ENCODE measurements around the gene FHL1. TPM values are rescaled to one million over a fixed set of nuclear protein-coding genes. Genes with fewer than 3 reads are reported as not detected.

Gene FHL1
- total and polyA plus RNA-seq, 2 of the 4 experiments (the other 2 are of a cell fraction), result 69.4 to 72.9 TPM

GRCh38 chrX:136156560-136157117 lies 9.3 kb downstream of the FHL1 start:
- H3K56ac ChIP-seq (ENCODE audit: extremely low read depth, insufficient read depth, low read length), result no peak overlapping the region
- in situ Hi-C loops (cut with MboI; ENCODE audit: low sequenced_read_pairs), result no loop called here
- H3K9ac ChIP-seq (ENCODE audit: low read depth, low read length), result peak overlapping the region; percentile 72; the same call in 1 of the 2 replicates
- no peak overlapping the region for H2AFZ ChIP-seq (replicated peaks; ENCODE audit: low read length, poor library complexity)
- no peaks in the 10 kb centered on the region for H3K27me3 ChIP-seq (ENCODE audit: control insufficient read depth, insufficient read depth, low read length)
- no peaks in the 10 kb centered on the region for H3K36me3 ChIP-seq (ENCODE audit: control insufficient read depth, insufficient read depth, low read length)
- no peak overlapping the region for H4K8ac ChIP-seq (ENCODE audit: low read depth in 2 of 2, low read length in 2 of 2)
- intact Hi-C loops (cut with micrococcal nuclease), result loop anchor here (10.0 kb wide), 1 partner anchor 538 kb away; no protein-coding TSS in a partner anchor
- H3K4me1 ChIP-seq (ENCODE audit: control insufficient read depth, insufficient read depth, low read length), result peaks cover 8% of the 10 kb centered on the region; the same call in 1 of the 2 replicates
- no peak overlapping the region for H3K4me3 ChIP-seq (ENCODE audit: insufficient read depth, low read depth, low read length)
- H2AK9ac ChIP-seq (replicated peaks; ENCODE audit: low read depth, low read length, poor library complexity), result no peak overlapping the region
- DNase-seq (no peak), ATAC-seq (ENCODE audit: low read depth) (no peak)
- dilution Hi-C loops (cut with HindIII; ENCODE audit: low sequenced_read_pairs, unreplicated experiment), result no loop called here
- peaks cover 3% of the 10 kb centered on the region; the same call in 1 of the 2 replicates for H4K20me1 ChIP-seq (ENCODE audit: insufficient read depth, low read length)
- no peak overlapping the region for H3K14ac ChIP-seq (replicated peaks; ENCODE audit: low read depth, low read length)
- ChIA-PET CTCF (interaction anchor here (2.4 kb wide), 1 partner anchor 128 kb away, joined by 8 read pairs; no protein-coding TSS in a partner anchor), POLR2A (ENCODE audit: unreplicated experiment) (no interaction called here)
- H3K4ac ChIP-seq (ENCODE audit: low read depth, low read length), result no peak overlapping the region
- H4K91ac ChIP-seq (ENCODE audit: insufficient read depth, low read depth, low read length), result no peak overlapping the region
- 0 out of 3 replicates have a peak overlapping the region, but pooled peaks have one; percentile 65 for H2BK15ac ChIP-seq (ENCODE audit: low read depth, low read length)
- H2BK120ac ChIP-seq (ENCODE audit: low read depth, low read length), result no peak overlapping the region
- H3K18ac ChIP-seq (ENCODE audit: low read depth, low read length), result peak overlapping the region; percentile 96; the same call in 1 of the 2 replicates
- H3K23ac ChIP-seq (ENCODE audit: low read depth, low read length), result peak overlapping the region; percentile 95; the same call in 1 of the 2 replicates
- no peak overlapping the region for H2BK20ac ChIP-seq (ENCODE audit: low read depth, low read length)
- H3K27ac ChIP-seq (ENCODE audit: insufficient read depth, low read length), result peak overlapping the region; percentile 73; the same call in 1 of the 2 replicates
- no peak overlapping the region for H2BK5ac ChIP-seq (ENCODE audit: low read depth, low read length, poor library complexity, severe bottlenecking)
- H4K5ac ChIP-seq (ENCODE audit: low read depth, low read length), result no peak overlapping the region
- peak overlapping the region; percentile 94 for H3K4me2 ChIP-seq (ENCODE audit: low read depth, low read length)
- WGBS, 2 experiments (ENCODE audit: extremely low coverage in 2 of 2, insufficient read length in 1 of 2), result 67% methylated on average over 1 of the region's 5 CpGs; no CpG with 5 or more reads in 1 of the 2 experiments
- no TSS peak for BruUV-seq (replicated peaks)
- peaks cover 15 to 23% of the 10 kb centered on the region in 2 experiments; a peak in 3 of 4 replicates for H3K79me1 ChIP-seq (ENCODE audit: low read depth in 1 of 2, low read length in 2 of 2)
- H2AK5ac ChIP-seq (ENCODE audit: low read depth, low read length), result no peak overlapping the region; the same call in 1 of the 2 replicates
- no peaks in the 10 kb centered on the region; the same call in 1 of the 2 replicates for H3K9me1 ChIP-seq (ENCODE audit: insufficient read depth, low read length)
- no peaks in the 10 kb centered on the region for H3K9me3 ChIP-seq (ENCODE audit: control insufficient read depth, insufficient read depth, low read length)
- no peak for TF ChIP-seq MAFK (IDR thresholded peaks at IDR 0.05; ENCODE audit: low read depth, low read length)
- no peak for TF ChIP-seq SMC3 (IDR thresholded peaks at IDR 0.05; ENCODE audit: low read depth, low read length)
- no peak for TF ChIP-seq CTCF (conservative IDR thresholded peaks at IDR 0.05; ENCODE audit: low read depth, low read length)
- no peak for TF ChIP-seq POLR2A (IDR thresholded peaks at IDR 0.05; ENCODE audit: low read depth, low read length)
- TF ChIP-seq FOS (IDR thresholded peaks at IDR 0.05; ENCODE audit: low read depth, low read length), result no peak
- TF ChIP-seq CHD1 (IDR thresholded peaks at IDR 0.05; ENCODE audit: low read depth, low read length), result no peak
- no peak for TF ChIP-seq ELK1 (IDR thresholded peaks at IDR 0.05; ENCODE audit: borderline replicate concordance, low read depth, low read length)
- no peak for TF ChIP-seq RAD21 (IDR thresholded peaks at IDR 0.05; ENCODE audit: low read length)
- TF ChIP-seq MAZ (IDR thresholded peaks at IDR 0.05; ENCODE audit: borderline replicate concordance, low read depth, low read length), result no peak
- TF ChIP-seq MXI1 (IDR thresholded peaks at IDR 0.05; ENCODE audit: borderline replicate concordance, low read depth, low read length), result no peak
- no peak for TF ChIP-seq CEBPB (IDR thresholded peaks at IDR 0.05; ENCODE audit: low read depth, low read length)
- no peak for TF ChIP-seq USF2 (IDR thresholded peaks at IDR 0.05; ENCODE audit: low read depth, low read length)
- no peak for TF ChIP-seq NFE2L2 (IDR thresholded peaks at IDR 0.05; ENCODE audit: low read depth, low read length)
- no peak for TF ChIP-seq BHLHE40 (IDR thresholded peaks at IDR 0.05; ENCODE audit: low read depth, low read length)
- TF ChIP-seq RCOR1 (IDR thresholded peaks at IDR 0.05; ENCODE audit: insufficient replicate concordance, low read length), result no peak
